Stimulated activated CD8-positive, alpha-beta memory T cell treated with anti-CD3 and anti-CD28 coated beads, Interleukin-15, amount 100 ng/mL, for 4 hours (primary cell): ENCODE data around the gene PDE6B.
"Not testable (repeated sequence)": the region's sequence is repeated elsewhere in the genome, so short reads cannot be mapped to it uniquely, and the experiment has no call there.

ENCODE experiments used
- DNase-seq, 2 donors: peaks; one replicate each; pipeline ENCODE4 v3.0.0-alpha.2; 2020; ENCODE audit warnings: low read depth in 2 of 2

The PDE6B gene

DNA sequence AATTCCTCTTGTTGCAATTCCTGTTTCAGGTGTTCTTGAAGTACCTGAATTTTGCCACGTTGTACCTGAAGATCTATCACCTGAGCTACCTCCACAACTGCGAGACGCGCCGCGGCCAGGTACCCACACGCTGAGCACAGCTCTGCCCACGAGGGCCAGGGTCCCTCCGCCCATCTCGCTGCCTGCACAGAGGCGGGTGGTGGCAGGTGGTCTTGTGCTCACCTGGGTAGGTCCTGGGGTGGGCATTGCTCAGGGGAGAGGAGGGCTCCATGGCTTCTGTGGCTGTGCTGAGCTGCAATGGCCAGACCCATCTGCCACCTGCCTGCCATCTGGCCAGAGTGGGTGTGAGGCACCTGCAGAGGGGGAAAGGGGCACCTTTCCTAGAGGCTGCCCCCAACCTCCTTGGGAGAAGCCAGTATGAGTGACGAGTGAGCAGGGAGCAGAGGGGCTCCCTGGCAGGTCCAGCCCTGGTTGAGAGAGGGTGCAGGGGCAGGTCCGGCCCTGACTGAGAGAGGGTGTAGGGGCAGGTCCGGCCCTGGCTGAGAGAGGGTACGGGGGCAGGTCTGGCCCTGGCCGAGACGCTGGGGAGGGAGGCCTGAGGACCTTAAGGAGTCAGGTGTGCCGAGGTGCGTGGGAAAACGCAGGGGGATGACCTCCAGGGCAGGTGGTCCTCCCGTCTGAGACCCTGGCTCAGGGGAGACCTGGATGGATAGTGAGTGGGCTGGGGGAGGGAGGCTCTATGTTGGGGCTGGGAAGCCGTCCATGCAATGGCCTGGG lies 10.7 kb downstream of the PDE6B start:
- DNase-seq, result no peak

DNA sequence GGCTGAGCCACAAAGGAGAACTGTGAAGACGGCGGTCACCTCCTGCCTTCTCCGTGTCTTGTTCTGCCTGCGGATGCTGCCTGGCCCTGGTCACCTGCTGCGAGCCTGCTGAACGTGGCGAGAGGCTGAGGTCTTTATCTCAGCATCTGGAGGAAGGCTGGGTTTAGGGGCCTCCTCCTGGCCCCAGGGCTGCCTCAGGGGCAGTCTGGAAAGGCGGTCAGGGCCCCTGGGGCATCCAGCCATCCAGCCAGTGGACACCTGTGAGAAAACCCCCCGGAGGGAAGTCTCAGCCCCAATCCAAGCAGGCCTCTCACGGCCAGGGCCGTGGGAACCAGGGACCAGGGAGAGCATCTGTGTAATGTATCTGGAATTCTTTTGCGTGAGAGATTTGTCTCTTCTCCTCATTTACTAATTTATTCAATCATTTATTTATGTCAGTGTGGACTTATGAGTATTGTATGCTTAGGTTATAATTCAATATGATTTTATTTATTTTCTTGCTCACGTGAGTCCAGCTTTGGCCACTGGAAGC lies 11.3 kb downstream of the PDE6B start:
- DNase-seq, result no peak

DNA sequence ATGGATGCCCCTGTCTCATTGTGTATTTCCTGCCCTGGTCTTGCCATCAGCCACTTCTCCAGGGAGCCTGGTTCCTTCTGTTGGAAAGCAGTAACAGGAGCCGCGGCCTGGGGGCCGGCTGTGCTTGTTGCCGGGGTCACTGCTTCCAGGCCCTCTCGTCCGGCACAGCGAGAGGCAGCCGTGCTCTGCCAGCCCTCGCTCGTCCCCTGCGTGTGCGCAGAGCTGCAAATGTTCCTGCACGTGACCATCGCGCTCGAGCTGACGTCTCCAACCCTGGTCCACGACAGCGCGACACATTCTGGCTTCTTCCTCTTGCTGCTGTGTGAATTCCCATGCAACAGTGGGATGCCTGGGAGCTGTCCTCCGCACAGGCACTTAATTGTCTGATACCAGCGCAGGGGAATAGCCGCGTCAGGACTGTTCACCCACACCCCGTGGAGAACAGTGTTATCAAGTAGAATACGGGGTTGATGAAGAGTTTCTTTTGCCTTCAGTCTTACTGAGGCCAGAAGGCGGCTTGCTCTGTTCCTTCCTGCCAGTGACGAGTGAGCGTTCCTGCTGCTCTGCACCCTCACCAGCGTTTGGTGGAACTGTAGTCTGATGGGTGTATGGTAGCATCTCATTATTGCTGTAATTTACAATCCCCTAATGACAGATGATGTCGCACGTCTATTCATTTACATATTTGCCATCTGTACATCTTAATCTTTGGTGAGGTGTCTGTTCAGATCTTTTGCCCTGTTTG lies 12.3 kb downstream of the PDE6B start:
- no peak for DNase-seq

DNA sequence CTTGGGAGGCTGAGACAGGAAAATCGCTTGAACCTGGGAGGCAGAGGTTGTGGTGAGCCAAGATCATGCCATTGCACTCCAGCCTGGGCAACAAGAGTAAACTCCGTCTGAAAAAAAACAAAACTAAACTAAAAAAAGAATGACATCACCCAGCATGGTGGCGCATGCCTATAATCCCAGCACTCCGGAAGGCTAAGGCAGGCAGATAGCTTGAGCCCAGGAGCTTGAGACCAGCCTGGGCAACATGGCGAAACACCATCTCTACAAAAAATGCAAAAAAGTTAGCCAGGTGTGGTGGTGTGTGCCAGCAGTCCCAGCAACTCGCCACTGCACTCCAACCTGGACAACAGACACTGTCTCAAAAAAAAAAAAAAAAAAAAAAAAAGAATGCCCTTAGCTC lies 17.0 kb downstream of the PDE6B start:
- DNase-seq, result not testable (repeated sequence)

DNA sequence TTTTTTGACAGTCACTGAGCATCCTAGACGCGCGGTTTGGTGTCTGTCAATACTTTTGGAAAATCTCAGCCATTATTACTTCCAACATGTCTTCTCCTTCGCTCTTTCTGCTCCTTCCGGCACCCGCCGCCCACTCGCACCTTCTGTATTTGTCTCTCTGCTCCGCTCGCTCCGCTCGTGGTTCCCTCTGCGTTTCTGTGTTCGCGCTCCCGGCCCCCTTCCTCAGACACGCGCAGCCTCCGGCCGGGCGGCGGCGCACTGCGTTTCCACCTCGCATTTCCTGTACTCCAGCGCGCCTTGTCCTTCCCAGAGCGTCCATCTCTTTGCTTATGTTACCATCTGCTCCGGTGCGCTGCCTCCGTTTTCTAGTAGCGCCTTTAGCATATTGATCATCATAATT lies 21.1 kb downstream of the PDE6B start:
- DNase-seq, result no peak

DNA sequence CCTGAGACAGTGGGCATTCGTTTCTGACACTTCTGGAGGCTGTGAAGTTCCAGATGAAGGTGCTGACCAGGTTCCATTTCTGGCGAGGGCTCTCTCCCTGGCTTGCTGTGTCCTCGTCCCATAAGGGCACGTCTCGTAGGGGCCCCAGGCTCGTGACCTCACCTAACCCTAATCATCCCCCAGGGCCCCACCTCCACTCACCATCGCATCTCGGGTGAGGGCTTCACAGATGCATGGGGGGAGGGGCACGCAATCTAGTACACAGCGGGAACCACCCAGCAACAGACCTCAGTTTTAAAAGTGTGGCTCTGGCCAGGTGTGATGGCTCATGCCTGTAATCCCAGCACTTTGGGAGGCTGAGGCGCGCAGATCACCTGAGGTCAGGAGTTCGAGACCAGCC lies 22.1 kb downstream of the PDE6B start:
- no peak for DNase-seq

DNA sequence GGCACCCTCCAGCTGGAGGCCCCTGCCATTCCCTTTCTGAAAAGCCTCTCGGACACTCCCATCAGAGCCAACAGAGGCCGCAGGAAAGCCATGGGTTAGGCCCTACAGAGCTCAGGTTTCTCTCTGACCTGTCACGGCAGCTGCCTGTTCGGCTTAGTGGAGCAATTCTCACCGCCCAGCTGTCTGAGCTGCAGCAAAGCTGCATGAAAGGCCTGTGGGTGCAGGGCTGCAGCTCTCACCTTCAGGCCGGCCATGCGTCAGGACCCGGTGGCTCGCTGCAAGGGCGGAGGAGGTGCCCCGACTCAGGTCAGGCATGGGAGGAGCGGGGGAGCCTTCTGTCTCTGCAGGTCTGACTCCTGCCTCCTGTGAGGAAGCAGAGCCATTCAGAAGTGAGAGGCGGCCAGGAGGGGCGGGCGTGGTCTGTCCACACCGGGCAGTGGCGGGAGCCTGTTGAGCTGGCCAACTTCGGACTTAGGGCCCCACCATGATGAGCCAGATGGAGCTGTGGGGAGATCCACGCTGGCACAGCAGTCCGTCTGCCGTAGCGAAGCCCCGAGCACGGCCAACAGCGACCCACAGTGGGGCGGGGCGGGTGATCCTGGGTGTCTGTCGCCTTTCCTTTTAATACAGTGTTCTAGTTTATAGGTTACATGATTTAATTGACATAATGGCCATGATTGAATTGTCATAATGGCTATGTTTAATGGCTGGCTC lies 23.4 kb downstream of the PDE6B start:
- DNase-seq, result no peak

DNA sequence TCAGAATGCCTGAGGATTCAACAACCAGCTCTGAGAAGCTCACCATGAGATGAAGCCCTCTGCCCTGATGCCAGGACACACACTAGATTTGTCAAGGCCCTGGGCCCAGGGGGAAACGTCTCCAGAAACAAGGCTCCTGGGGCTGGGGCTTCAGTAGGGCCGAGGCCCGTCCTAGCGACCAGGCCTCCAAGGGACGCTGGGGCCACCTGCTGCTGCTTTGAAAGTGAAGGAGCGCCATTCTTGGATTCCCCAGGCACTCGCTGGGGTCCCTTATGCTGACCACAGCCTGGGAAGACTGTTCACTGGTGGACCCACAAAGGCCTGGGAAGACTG lies 23.9 kb downstream of the PDE6B start:
- no peak for DNase-seq

DNA sequence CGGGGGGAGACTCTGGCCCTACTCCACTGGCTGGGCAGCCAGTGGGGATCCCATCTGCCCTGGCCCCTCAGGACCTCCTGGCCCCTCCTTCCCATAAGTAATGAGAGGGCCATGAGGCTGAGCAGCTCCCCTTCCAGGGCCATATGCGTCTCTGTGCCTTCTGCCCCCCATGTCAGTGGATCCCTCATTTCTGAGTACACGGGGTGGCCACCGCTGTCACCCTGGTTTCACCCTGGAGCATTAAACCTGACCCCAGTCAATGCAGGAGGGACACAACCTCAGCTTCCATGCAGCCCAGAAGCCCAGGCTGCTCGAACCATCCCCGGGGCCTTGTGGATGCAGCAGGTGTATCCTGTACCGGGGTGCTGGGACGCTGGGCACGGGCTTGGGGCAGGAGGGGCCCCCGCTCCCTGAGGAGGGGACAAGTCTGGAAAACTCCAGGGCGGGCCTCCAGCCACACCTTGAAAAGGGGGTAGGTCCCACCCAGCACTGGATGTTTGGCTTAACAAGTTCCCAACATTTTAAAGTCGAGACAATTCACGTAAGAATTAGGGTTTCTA lies 24.5 kb downstream of the PDE6B start:
- DNase-seq, result no peak

DNA sequence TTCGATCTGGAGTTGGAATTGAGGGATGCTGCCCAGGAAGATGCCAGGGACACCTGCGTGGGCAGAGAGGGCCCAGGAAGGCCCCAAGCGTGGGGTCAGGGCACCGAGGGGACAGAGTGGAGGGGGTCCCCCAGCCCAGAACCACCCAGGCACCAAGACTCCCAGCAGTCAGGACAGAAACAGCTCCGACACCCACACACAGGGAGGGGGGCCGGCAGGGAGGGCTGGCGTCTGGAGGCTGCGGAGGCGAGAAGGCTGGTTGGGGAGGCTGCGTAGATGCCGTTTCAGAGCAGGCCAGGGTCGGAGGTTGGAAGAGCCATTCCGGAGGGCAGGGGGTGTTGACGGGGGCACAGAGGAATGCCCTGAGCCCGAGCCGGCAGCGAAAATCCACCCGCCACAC lies 25.1 kb downstream of the PDE6B start:
- DNase-seq, result no peak

DNA sequence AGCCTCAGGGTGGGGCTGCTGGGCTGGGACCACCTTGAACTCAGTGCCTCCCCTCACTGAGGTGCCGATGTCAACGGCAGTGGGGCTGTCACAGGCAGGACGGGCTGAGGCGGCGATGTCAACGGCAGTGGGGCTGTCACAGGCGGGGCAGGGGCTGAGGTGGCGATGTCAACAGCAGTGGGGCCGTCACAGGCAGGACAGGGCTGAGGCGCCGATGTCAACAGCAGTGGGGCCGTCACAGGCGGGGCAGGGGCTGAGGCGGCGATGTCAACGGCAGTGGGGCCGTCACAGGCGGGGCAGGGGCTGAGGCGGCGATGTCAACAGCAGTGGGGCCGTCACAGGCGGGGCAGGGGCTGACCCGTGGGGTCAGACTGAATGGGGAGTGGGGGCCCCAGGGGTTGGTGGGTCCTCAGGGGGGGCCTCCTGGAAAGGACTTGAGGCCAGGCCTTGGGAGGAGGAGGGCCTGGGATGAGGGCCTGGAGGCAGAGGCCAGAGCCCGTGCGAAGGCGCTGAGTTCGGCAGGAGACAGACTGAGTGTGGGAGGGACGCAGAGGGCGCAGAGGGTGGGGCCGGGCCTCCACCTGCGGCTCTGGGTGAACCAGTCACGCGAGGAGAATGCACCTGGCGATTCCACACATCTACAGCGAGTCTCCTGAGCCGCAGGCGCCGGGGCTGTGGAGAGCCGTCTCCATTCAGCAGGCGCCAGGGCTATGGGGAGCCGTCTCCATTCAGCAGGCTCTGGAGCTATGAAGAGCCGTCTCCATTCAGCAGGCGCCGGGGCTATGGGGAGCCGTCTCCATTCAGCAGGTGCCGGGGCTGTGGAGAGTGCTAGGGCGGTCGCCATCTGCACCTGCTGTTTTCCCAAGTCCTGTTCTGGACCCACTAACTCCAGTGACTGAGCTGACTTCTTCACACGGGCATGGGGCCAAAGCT lies 25.8 kb downstream of the PDE6B start:
- DNase-seq, result no peak

DNA sequence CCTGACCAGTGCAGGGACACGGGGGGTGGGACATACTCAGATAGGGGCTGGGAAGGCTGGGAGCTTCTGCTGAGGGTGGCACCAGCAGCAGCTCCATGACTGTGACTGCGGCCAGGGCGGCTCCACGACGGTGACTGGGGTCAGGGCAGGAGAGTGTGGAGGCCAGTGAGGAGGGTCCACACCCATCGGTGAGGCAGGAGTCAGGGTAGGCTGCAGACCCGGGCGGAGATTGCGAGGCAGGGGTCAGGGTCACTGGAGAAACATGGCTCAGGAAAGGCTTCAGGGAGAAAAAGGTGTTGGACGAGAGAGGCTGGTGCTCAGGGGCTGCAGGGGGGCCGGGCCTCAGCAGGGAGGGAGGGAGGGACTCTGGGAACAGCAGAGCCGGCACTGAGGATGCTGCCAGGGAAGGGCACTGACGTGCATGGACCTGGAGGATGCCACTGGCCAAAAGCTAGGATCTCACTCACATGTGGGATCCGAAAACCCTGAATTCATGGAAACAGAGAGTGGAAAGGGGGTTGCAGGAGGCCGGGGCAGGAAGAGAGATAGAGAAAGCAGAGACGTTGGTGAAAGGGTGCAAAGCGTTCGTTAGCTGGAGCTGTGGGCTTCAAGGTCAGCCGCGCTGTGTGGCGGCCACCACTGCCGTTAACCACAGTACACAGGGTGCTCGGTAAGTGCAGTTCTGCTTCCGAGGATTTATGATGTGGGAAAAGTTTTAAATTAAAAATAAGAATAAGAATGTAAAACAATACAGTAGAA lies 26.7 kb downstream of the PDE6B start:
- DNase-seq, result no peak

DNA sequence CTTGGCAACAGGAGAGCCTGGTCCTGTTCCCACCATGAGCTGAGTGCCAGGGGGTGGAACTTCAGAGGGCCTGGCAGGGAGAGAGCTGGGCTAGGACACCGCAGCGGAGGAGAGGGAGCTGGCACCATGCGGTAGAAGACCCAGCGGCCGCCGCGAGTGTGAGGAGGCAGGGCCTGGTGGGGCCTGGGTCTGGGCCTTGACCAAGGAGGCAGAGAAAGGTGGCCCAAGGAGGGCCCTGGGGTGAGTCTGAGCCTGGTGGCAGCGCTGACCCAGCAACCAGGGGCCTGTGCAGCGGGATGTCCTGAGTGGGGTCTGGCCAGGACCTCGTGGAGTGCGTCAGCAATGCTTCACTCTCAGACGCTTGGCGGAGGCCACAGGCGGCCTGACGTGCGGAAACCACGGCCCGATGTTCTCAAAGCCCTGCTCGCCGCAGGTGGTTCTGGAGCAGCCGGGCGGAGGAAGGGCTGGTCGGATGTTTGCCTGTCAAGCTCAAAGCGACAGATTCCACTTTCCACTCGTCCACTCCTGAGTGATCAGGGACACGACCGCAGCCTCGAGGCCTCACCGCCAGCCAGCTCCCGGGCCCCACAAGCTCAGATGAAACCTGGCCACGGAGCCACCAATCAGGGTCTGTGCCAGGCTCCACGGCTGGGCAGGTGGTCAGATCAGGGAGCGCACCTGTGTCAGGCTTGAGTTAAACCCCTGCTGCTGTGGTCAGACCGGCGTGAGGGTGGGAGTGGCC lies 27.9 kb downstream of the PDE6B start:
- no peak for DNase-seq

DNA sequence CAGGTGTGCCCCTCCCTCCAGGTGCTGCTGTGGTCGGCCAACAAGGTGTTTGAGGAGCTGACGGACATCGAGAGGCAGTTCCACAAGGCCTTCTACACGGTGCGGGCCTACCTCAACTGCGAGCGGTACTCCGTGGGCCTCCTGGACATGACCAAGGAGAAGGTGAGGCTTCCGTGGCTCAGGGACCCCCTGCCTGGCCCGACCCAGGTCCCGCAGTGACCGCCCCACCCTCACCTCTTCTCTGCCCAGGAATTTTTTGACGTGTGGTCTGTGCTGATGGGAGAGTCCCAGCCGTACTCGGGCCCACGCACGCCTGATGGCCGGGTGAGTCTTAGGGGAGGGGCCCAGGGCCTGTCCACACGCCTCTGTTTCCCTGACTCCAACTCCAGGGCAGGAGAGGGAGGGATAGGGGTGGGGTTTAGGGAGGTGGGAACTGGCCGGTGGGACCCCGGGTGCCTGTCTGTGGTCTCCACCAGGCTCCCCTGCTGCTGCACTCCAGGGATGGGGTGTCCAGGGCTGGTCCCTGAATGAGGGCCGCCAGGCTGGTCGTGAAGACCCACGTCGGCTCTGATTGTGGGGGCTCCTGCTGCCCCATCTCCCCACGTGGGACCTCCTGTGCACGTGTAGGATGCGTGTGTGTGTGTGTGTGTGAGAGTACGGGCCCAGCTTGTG lies 28.6 kb downstream of the PDE6B start:
- DNase-seq, result no peak

DNA sequence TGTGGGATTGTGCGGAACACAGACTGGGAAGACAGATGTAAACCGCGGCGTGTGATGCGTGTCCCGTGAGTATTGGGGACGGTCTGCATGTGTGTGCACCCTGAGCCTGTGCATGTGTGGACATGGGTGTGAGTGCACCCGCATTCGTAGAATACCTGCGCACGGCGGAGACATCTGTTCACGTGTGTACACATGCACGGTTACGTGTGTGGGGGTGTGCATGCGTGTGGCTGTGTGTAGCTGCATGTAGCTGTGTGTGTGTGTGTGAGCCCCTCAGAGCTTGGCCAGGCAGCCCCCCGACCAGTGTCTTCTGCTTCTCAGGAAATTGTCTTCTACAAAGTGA lies 29.1 kb downstream of the PDE6B start:
- no peak for DNase-seq

DNA sequence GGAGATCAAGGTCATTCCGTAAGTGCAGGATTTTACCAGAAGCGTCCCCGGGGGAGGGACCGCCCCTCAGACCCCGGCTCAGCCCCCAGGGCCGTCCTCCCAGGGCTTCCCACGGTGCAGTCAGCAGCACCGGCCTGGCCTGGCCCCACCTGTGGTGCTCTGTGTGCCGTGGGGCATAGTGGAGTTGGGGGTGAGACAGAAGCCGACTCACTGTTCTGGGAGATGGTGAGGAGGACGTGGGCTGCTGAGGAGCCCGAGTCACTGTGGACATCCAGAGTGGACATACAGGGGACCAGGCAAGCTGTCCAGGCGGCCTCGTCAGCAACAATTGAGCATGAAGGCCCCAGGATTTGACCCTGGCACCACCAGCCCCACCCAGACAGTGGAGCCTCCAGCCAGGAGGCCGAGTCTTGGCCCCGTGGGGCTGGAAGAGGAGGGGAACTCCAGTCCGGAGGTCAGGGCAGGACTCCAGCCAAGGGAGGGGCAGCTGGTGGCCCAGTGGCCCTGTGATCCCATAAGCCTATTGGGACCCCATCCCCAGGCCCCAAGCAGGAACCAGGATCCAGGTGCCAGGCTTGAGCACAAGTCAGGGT lies 29.6 kb downstream of the PDE6B start:
- DNase-seq, result no peak

DNA sequence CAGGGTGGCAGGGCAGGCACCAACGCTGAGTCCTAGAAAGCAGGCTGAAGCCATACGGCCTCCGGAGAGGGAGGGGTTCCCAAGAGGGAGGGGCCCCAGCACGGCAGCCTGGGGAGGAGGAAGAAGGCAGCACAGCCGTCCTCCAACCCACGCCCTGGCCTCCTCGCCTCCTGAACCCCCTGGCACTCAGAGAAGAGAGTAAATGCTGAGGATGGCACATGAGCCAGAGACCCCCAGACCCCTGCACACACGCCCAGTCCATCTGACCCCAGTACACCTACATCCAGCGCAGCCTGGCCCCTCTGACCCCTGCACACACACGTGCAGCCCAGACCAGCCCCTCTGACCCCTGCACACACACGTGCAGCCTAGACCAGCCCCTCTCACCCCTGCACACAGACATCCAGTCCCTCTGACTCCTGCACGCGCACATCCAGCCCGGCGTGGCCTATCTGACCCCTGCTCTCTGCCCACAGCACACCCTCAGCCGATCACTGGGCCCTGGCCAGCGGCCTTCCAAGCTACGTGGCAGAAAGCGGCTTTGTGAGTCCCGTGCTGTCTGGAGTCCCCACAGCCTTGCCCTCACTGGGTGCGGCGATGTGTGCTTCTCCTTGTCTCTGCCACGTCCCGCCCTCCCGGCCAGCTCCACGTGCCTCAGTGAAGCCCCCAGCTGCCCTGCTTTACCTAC lies 30.2 kb downstream of the PDE6B start:
- no peak for DNase-seq
